Midbrain (tissue), 1 donor: ENCODE measurements around the gene HSPA1A.

Source experiments
- DNase-seq: peaks from one replicate; lab custom pipeline; 2025; lab: John Stamatoyannopoulos, UW

The HSPA1A gene

DNA sequence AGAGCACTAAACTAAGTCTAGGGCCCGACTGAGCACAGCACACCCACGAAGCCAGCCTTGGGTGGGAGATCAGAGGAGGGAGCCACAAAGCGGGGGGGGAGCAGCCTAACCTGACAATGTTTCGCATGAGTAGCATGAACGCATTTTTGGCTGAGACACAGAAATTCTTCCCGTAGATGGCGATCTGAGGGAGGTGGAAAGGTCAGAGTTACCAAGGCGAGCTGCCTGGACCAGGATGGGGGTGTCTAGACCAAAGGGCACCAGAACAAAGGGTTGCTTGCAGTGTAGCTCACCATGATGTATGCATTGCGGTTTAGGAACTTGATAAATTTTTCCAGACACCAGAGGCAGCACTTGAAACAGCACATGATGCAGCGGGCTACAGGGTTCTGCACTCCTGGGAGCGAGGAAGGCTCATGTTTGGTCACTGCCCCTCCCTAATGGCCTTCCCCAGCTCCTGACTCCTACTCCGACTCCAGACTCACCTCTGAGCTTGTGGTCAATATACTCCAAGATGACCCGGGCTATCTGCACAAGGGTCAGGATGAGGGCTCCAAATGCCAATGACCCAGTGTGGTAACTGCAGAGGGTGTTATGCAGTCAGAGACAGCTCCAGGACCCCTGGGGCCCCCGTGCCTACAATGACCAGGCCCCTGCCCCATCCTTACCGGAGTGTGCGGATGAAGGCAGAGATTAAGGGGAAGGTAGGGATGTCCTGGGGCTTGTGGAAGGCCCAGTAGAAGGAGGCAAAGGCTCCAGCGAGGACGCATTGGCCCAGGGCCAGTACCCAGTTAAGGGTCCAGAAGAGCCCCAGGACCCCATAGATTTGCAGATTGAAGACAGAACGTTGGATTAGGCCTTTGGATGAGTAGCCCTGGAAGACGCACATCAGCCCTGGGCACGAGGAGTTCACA is 50.1 kb downstream of the HSPA1A start:
- no peak for DNase-seq
